ENCODE measurements around the gene ZP4.
"Not testable (repeated sequence)": the region's sequence is repeated elsewhere in the genome, so short reads cannot be mapped to it uniquely, and the experiment has no call there.

The ZP4 gene

DNA sequence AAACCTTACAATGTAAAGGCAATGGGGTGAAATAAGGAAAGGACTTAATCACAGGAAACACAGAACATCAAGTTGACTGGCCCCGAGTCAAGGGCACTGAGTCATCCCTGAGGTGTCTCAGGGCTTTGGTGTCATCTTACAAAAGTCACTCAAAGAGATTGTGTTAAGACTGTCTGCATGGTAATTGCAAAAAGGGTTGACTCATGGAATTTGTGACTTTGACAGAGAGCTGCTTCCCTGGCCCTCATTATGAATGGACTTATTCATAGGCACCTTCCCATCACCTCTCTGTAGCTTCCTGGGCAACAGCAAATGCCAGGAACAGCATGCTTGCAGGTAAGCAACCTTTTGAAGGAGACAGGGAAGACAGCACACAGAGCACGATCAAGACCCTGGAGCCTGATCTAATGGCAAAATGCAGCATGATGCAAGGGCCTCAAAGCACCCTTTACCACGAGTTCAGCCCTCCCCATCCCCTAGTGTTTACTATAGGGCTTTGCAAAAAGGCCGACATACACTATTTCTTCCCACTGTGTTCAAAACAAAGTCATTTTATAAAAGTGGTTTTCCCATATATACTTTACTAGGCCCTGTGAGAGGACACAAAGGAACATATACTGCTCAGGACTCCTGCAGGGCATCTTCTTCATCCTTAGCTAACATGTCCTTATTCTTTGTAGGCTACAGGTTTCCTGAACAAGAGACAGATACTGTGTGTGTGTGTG is 17.1 kb downstream of the ZP4 start:
- no peak for DNase-seq

- DNase-seq: no peak
Measured at GRCh38 chr1:237868817-237869600, 21.7 kb downstream of the ZP4 start.

DNA sequence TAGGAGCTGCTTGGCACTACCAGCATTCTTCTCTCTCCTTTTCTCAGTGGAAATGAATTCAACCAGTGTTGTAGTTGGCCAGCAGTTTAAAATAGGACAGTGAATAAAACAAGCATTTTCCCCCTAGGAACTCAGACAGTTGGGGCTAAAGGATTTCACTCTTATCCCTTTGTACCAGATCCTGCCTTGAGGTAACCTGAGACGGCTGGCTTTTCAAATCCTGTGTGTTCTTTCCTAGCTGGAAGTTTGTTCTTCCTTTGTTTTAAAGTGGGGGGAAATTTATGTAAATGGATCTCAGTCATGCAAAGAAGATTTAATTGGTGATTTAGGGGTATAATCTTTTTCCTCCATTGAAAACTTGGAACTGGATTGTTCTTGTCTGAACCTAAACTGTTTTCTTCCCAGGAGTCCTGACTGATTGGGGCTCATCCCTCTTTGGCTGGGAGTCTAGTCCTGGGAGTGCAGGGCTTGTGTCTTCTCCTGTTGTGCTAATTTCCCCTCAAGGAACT is 23.3 kb downstream of the ZP4 start:
- no peak for DNase-seq

GRCh38 chr1:237864338-237865244 is 26.1 kb downstream of the ZP4 start:
- DNase-seq: peak; percentile 45

- DNase-seq: no peak
Measured at GRCh38 chr1:237863234-237863633, 27.5 kb downstream of the ZP4 start.

- no peak for DNase-seq
Measured at GRCh38 chr1:237861944-237862343, 28.8 kb downstream of the ZP4 start.

GRCh38 chr1:237858992-237859391 is 31.7 kb downstream of the ZP4 start:
- no peak for DNase-seq

DNA sequence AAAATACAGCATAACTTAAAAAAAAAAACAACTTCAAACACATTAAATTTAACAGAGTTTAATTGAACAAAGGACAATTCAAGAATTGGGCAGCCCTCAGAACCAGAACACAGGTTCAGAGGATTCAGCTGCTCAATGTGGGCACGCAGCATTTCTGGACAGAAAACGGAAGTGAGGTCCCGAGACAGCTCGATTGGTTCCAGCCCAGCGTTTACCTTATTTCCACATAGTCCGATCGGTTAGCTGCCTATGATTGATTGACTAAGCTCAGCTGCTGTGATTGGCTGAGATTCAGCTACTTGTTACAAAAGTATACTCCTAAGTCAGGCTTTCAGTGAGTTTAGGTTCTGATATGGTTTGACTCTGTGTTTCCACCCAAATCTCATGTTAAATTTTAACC is 33.3 kb downstream of the ZP4 start:
- no peak for DNase-seq

- DNase-seq: no peak
Measured at GRCh38 chr1:237852342-237852741, 38.4 kb downstream of the ZP4 start.

GRCh38 chr1:237851210-237851845 is 39.4 kb downstream of the ZP4 start:
- no peak for DNase-seq

DNA sequence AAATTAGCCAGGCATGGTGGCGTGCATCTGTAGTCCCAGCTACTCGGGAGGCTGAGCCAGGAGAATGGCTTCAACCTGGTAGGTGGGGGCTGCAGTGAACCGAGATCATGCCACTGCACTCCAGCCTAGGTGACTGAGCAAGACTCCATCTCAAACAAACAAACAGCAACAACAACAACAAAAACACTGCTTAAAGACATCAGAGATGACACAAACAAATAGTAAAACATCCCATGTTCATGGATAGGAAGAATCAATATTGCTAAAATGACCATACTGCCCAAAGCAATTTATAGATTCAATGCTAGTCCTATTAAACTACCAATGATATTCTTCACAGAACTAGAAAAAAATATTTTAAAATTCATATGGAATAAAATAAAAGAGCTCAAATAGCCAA is 47.2 kb downstream of the ZP4 start:
- DNase-seq: not testable (repeated sequence)

- DNase-seq: no peak
Measured at GRCh38 chr1:237841485-237841884, 49.2 kb downstream of the ZP4 start.

DNA sequence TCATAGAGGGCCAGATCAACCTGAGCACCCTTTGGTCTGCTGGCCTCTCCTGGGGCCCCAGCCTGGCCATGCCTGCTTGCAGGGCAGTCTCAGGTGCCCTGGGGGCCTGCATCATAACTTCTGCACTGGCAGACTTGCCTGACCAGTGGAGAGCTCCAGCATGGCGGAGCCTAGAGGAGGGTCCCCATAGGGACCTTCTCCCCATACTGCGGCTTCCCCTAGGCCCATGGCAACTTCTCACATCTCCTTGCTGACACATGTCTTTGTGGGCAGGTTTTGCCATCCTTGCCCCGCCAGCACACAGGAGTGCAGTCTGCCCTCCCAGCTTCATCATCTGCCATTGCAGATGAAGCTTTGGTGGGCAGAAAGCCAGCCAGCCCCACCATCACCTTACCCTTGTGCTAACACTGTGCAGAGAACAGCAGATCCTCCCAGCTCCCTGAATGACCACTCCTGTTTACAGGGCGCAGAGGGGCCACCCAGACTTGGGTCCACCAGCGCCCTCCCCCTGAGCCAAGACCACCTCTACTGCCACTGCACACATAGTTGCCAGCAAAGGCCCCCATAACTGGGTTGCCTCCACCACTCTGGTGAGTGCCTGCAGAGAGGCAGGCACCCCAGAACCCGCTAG is 51.7 kb downstream of the ZP4 start:
- DNase-seq: no peak

GRCh38 chr1:237838320-237838719 is 52.4 kb downstream of the ZP4 start:
- DNase-seq: no peak

DNA sequence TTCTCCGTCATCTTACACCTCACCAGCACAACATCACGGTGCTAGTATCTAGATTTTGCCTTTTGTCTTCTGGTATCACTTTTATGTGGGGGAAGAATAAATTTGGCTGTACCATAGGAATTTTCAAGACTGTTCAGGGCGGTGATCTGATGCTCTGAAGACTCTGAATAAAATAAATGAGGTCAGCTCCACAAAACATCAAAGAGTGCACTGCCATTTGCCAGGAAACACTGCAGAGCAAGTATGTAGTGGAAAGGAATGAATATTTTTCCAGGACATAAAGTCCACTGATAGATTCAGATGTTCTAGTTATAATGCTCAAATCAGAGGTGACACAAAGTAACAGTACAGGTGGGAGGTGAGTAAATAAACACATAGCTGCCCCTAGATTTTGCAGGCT is 56.3 kb downstream of the ZP4 start:
- DNase-seq: no peak

GRCh38 chr1:237834048-237834447 is 56.7 kb downstream of the ZP4 start:
- no peak for DNase-seq

GRCh38 chr1:237832858-237833257 is 57.9 kb downstream of the ZP4 start:
- no peak for DNase-seq
